ENCODE results near the gene MEGF10. TPM values are rescaled to one million over a fixed set of nuclear protein-coding genes. Genes with fewer than 3 reads are reported as not detected.

Gene MEGF10
- total RNA-seq, 1 donor = 1.3 TPM

DNA sequence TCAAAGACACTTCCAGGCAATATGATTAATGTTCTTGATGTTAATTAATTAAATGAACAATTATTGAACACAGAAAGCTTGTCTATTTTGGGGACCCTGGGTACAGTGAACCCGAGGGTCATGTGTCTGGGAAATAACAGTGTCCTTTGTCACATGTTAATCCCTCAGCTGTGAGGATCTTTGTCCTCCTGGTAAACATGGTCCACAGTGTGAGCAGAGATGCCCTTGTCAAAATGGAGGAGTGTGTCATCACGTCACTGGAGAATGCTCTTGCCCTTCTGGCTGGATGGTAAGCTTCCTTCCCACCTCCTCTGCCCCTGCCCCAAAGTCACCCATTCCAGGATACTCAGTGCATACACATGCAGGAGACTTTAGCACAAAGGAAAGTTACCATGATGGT is 107.9 kb downstream of the MEGF10 start:
- no peak overlapping the region for H3K4me3 ChIP-seq (ENCODE audit: low read depth, low read length)
- TF ChIP-seq, protein P1, sequence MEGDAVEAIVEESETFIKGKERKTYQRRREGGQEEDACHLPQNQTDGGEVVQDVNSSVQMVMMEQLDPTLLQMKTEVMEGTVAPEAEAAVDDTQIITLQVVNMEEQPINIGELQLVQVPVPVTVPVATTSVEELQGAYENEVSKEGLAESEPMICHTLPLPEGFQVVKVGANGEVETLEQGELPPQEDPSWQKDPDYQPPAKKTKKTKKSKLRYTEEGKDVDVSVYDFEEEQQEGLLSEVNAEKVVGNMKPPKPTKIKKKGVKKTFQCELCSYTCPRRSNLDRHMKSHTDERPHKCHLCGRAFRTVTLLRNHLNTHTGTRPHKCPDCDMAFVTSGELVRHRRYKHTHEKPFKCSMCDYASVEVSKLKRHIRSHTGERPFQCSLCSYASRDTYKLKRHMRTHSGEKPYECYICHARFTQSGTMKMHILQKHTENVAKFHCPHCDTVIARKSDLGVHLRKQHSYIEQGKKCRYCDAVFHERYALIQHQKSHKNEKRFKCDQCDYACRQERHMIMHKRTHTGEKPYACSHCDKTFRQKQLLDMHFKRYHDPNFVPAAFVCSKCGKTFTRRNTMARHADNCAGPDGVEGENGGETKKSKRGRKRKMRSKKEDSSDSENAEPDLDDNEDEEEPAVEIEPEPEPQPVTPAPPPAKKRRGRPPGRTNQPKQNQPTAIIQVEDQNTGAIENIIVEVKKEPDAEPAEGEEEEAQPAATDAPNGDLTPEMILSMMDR (IDR thresholded peaks at IDR 0.05; ENCODE audit: insufficient read depth, low read depth, low read length) = no peak
- no peak for DNase-seq (ENCODE audit: low read depth)

DNA sequence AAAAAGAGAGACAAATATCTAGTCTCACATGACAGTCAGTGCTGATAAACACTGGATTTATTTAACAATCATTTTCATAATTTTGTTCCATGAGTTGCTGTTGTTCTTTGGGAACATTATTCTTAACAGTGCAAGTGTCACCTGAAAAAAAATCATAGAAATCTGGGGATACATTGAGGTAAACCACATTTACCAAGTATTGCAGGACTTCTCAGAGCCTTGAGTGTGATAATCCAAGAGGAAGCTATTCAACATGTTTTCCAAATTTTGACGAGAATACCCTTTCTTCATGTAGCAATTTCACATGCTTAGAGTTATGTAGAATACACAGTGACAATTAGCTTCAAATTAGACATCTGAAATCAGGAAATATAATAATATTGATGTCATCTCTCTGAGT is 108.5 kb downstream of the MEGF10 start:
- no peak for DNase-seq (ENCODE audit: low read depth)
- H3K4me3 ChIP-seq (ENCODE audit: low read depth, low read length) = no peak overlapping the region
- TF ChIP-seq, protein P1 (IDR thresholded peaks at IDR 0.05; ENCODE audit: insufficient read depth, low read depth, low read length) = no peak

DNA sequence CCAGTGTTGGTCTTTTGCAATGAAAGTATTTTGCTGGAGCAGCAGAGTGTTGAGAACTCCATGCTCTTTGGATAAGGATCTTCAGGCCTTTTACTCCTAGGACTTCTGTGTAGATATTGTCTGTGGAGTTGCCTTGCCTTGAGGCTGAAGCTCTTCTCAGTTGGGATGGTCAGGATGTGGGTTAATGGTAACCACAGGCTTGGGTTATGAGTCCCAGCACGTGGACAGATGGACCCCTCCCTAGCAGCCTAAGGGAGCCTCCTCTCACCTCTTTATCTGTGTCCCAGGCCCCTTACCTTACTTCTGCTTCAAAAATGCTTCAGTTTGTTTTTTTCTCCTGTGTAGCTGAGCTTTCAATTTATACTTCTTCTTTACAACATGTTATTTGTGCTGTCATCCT is 109.9 kb downstream of the MEGF10 start:
- H3K4me3 ChIP-seq (ENCODE audit: low read depth, low read length) = no peak overlapping the region
- TF ChIP-seq, protein P1 (IDR thresholded peaks at IDR 0.05; ENCODE audit: insufficient read depth, low read depth, low read length) = no peak
- DNase-seq (ENCODE audit: low read depth) = no peak

DNA sequence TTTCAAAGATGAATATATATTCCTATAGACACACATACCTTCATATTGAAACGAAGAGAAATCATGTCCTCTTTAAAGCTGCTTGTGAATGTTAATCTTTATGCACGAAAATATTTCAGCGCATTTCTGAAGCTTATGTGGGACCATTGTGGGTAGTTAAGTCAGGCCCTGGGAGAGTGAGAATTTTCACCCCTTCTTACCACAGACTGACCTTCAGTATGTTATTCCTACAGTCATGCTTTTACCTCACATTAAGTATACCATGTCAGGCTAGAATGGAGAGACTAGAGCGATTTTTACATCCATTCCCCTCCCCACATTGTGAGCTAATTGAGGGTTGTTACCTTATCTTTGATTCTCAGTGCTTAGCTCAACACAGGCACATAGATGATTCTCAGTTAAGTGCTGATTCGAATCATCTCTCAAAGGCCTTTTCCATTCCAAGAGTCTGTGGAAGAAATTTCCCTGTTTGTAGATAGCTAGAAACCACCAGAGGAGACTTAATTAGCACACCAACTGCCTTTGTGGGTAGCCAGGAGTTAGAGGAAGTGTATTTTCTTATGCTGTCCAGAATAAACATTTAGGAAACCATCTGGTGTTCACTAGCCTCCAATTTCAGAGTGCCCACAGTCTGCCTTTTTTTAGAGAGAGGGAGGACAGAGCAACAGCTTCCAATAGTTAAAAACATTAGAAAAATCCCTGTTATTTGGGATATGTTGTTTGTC is 110.5 kb downstream of the MEGF10 start:
- DNase-seq (ENCODE audit: low read depth) = no peak
- H3K4me3 ChIP-seq (ENCODE audit: low read depth, low read length) = no peak overlapping the region
- TF ChIP-seq, protein P1 (IDR thresholded peaks at IDR 0.05; ENCODE audit: insufficient read depth, low read depth, low read length) = no peak

DNA sequence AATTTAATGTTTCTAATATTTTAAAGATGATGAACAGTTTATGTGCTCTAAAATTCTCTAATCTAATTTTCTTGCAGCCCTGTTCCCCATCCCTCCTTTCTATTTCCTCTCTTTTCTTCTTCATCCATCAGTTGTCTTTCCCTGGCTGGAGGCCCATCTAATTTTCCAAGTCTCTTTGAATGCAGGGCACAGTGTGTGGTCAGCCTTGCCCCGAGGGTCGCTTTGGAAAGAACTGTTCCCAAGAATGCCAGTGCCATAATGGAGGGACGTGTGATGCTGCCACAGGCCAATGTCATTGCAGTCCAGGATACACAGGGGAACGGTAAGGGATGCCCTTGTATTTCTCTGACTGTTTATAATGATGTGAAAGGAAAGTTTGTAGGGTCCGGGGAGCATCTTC is 111.8 kb downstream of the MEGF10 start:
- H3K4me3 ChIP-seq (ENCODE audit: low read depth, low read length) = no peak overlapping the region
- TF ChIP-seq, protein P1 (IDR thresholded peaks at IDR 0.05; ENCODE audit: insufficient read depth, low read depth, low read length) = no peak
- no peak for DNase-seq (ENCODE audit: low read depth)

DNA sequence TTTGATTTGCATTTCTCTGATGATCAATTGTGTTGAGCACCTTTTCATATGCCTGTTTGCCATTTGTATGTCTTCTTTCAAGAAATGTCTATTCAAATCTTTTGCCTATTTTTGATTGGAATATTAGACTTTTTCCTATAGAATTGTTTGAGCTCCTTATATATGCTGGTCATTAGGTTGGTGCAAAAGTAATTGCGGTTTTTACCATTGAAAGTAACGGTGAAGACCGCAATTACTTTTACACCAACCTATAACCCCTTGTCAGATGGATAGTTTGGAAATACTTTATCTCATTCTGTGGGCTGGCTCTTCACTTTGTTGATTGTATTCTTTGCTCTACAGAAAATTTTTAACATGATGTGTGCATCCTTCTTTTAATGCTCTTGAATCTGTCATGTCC is 113.6 kb downstream of the MEGF10 start:
- DNase-seq (ENCODE audit: low read depth) = no peak
- TF ChIP-seq, protein P1 (IDR thresholded peaks at IDR 0.05; ENCODE audit: insufficient read depth, low read depth, low read length) = no peak

More for the DNA sequence above, 113.6 kb downstream of the MEGF10 start:
- no peak overlapping the region for H3K4me3 ChIP-seq (ENCODE audit: low read depth, low read length)
